Activated CD4-positive, CD25-positive, alpha-beta regulatory T cell (primary cell): ENCODE data around the gene NR6A1.

Experiments
- DNase-seq, 4 experiments: peaks; one replicate each; lab custom pipeline; 2025; lab: John Stamatoyannopoulos, UW

NR6A1 gene

DNA sequence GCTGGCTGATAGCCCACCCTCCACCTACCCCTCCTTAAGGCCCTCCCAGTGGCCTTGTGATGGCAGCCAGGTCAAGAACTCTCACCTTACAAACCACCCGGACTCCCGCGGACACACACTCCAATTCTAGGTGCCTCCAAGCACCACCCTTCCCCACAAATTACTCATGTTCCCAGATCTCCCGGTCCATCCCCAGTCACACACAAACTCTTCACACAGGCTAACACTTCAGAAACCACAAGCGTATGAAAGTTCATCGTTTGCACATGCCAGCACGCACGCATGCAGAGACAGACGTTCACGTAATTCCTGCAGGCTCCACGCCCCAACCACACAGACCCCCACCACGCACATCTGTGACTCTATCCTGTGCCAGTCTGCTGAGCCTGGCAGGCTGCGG lies 281.9 kb downstream of the NR6A1 start:
- no peak for DNase-seq

DNA sequence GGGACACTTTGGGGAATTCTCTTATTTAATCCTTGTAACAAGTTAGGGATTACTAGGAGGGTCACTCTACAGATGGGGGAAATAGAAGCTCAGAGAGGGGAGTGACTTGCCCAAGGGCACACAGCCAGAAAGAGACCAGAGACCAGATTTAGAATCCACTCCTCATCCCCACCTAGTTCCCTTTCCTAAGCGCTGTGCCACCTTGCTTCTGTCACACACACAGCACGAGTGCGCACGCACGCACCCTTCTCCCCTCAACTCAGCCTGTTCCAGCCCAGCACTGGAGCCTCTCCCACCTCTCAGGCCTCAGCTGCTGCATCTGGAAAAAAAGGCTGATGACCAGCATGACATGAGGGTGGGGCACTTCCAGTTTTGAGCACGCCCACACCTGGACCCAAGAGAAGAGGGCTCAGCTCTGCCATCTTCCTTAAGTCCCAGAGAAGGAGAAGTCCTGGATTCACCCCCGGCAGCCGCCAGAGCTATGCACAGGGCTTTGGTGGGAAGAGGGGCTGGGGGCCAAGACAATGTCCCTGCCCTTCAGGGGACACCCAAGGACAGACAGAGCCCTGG lies 282.4 kb downstream of the NR6A1 start:
- DNase-seq, result no peak

GRCh38 chr9:124487260-124488182 lies 283.6 kb downstream of the NR6A1 start:
- DNase-seq, result no peak

DNA sequence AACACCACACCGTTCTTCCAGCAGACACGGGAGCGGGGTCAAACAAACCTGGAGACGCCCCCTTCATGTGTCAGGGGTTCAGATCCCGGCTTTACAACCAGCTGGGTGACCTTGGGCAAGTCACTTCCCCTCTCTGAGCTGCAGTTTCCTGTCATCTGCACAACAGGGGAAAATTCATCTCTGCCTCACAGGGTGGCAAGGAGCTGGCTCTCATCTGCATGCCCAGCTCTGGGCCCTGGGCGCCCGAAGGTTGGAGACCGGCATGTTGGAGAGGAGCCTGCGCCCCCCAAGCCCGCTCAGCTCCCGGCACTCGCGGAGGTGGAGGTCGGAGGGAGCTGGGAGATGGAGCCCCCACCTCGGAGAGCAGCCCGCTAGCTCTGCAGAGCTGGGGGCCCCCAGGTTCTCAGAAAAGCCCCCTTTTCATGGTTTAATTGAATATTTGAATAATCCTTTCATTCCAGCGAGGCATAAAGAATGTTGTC lies 284.3 kb downstream of the NR6A1 start:
- DNase-seq, result no peak

DNA sequence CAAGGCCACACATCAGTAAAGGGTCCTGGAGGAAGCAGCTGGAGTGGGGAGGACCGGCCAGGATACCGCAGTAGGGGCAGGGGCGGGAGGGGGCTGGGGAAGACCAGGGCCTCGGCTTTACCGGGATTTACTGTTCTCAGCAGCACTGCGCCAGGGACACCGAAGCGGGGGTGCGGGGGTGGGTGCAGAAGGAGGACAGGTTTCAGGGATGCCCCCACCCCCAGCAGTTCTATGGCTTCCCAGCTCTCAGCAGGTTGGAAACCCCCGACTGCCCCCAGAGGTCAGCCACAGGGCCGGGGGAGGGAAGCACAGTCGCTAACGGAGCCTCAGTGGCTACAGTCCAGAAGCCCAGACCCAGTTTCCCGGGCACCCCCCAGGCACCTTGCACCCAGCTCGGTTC lies 285.2 kb downstream of the NR6A1 start:
- no peak for DNase-seq

DNA sequence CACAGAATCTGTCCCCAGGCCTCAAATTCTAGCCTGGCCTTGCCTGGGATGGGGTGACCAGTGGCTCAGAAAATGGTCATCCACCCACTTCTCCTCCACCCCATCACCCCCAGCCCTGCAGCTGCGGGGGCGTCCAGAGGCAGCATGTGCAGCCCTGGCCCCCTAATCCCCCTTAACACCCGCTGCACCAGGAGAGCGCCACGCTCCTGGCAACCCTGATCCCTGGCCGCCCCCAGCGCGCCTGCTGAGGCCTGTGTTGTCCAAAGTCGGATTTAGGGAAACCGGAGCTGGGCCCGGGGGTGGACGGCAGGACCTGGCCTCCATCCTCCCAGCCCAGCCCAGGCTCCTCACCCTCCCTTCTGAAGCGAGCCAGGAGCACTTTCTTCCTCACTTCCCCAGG lies 285.9 kb downstream of the NR6A1 start:
- no peak for DNase-seq

GRCh38 chr9:124483481-124483880 lies 287.6 kb downstream of the NR6A1 start:
- DNase-seq, result no peak

GRCh38 chr9:124482431-124483031 lies 288.6 kb downstream of the NR6A1 start:
- DNase-seq, result no peak

- no peak for DNase-seq
Observed at GRCh38 chr9:124481115-124481514, 290.0 kb downstream of the NR6A1 start.

GRCh38 chr9:124480621-124480981 lies 290.5 kb downstream of the NR6A1 start:
- no peak for DNase-seq

- no peak for DNase-seq
Observed at GRCh38 chr9:124479947-124480620, 291.0 kb downstream of the NR6A1 start.

- DNase-seq, result no peak
Observed at GRCh38 chr9:124479371-124479770, 291.7 kb downstream of the NR6A1 start.

- no peak for DNase-seq
Observed at GRCh38 chr9:124478354-124478753, 292.8 kb downstream of the NR6A1 start.

DNA sequence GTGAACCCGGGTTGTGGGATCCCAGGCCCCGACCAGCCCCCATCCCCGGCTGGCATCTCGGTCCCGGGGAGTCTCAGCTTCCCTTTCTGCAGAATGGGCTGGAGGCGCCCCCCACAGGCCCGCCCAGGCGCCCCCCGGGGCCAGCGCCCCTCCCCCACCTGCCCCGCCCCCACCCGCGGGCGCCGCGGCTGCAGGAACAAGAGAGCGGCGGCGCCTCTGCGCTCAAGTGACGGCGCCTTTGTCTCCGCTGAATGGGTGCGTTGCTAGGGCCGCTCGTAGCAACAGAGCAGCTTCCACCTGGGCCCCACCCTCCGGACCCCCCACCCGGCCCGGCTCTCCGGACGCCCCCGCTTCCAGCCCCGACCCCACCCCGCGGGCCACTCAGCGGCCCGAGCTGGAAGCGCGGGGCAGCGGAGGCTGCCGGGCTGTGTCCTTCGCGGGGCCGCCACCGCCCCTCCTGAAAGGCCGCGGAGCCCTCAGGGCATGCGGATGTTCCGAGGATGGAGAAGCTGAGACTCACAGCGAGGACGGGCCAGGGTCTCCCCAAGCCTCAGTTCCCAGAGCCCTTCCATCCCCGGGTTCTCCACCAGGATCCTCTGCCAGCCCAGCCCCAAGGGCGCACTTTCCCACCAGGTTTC lies 293.3 kb downstream of the NR6A1 start:
- DNase-seq, result no peak

DNA sequence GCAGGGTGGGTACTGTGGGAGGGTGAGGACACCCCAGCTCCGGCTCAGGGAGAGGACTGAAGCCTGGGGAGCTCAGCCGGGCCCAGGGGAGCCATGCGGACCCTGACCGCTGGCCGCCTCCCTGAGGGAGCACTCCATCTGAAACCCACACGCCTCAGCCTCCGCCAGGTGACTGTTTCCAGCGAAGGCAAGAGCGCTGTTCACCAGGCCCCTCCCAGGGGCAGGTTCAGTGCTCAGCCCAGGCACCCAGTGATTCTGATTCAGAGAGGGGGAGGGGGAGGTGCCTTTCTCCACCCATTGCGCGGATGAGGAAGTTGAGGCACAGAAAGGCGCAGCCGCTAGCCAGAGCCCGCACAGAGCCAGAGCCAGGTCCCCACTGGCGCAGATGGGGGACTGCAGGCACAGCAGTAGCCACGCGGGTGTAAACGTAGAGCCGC lies 293.9 kb downstream of the NR6A1 start:
- no peak for DNase-seq

- no peak for DNase-seq
Observed at GRCh38 chr9:124475868-124476690, 295.0 kb downstream of the NR6A1 start.

DNA sequence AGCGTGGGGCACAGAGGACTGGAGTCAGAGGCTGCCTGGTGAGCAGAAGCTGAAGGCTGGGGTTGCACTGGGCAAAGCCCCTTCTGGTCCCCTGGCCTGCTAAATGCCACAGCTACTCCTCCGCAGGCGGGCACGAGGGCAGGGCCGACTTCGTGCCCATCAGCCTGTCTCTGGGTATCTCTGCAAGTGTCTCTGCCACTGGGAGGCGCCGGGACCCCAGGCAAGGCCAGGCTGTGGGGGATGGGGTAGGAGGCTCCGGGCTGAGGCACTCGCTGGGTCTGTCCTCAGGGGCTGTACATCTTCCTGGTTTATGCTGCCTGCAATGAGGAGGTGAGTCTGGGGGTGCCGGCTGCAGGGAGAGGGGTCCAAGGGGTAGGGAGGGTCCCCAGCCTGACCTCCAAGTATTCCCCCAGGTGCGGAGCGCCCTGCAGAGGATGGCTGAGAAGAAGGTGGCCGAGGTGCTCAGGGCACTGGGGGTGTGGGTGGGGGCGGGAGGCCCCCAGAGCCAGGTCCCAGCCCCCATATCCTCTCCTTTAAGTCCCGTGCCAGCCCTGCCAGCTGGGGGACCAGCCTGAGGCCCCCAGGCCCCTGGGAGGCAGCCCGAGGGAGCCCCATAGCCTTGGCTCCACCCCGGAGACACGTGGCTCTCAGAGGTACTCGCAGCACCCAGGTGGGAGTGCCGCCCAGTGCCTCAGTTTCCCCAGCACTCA lies 295.8 kb downstream of the NR6A1 start:
- no peak for DNase-seq

GRCh38 chr9:124474151-124474550 lies 297.0 kb downstream of the NR6A1 start:
- DNase-seq, result no peak

DNA sequence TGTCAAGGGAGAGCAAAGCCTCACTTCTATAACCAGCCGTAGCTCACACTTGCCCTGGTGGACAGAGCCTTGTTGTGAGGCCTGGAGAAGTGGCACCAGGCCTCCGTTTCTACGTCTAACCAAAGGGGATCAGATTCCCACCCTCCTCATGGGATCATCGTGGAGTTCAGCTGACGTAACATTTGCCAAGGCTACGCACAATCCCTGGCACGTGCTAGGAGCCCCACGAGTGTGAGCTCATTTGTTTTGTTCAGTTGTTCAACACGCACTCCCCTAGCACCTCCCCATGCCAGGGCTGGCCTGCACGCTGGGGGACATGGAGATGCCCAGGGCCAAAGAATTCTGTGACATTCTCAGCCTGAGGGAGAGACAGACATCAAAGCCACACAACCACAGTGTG lies 297.8 kb downstream of the NR6A1 start:
- DNase-seq, result no peak

GRCh38 chr9:124472770-124473169 lies 298.3 kb downstream of the NR6A1 start:
- DNase-seq, result no peak
